Neural cell (in vitro differentiated cells): ENCODE measurements around the gene PFKL.

ENCODE experiments used
- CTCF ChIP-seq: fragments of 450-650 bp; IDR thresholded peaks from 2 replicates; pipeline ENCODE4 v1.5.1; 2014; ENCODE audit warnings: antibody characterized with exemption, mild to moderate bottlenecking, moderate library complexity; ENCODE audit not compliant: poor library complexity, severe bottlenecking
- TAF1 ChIP-seq: IDR thresholded peaks from 2 replicates; pipeline ENCODE4 v1.6.1; 2012; ENCODE audit warnings: low read depth

GRCh38 chr21:44314561-44314960, 14.7 kb downstream of the PFKL start:
- TF ChIP-seq CTCF: no peak
- TF ChIP-seq TAF1: no peak
